Measurements from ENCODE around the gene SIGLEC12. TPM values are rescaled to one million over a fixed set of nuclear protein-coding genes. Genes with fewer than 3 reads are reported as not detected.

The SIGLEC12 gene
- total RNA-seq, 1 donor = under 0.01 TPM

DNA sequence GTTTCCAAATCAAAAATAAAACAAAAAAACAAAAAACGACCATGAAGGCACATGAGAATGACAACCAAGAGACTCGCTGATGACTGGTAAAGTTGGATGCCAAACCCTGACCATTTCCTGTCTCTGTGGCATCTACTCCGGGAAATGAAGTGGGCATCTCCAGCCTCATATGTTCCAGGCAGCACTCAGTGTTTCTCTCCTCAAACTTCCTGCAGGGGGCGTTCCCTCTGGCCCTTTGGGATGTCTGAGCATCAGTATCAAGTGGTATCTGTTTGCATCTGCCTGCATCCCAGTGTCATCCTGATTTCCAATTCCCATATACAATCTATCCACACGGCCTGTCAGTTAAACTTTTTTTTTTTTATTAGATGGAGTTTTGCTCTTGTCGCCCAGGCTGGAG is 9.8 kb upstream of the SIGLEC12 start:
- no peaks in the 10 kb centered on the region for H3K36me3 ChIP-seq (ENCODE audit: insufficient read depth, low read length)
- DNase-seq (ENCODE audit: insufficient read length, low spot score, missing footprints) = peak; percentile 3
- H3K27ac ChIP-seq (ENCODE audit: low read depth, low read length) = no peak overlapping the region
- peaks cover 6% of the 10 kb centered on the region for H3K27me3 ChIP-seq (ENCODE audit: insufficient read depth, low read length)
- TF ChIP-seq, protein P1, sequence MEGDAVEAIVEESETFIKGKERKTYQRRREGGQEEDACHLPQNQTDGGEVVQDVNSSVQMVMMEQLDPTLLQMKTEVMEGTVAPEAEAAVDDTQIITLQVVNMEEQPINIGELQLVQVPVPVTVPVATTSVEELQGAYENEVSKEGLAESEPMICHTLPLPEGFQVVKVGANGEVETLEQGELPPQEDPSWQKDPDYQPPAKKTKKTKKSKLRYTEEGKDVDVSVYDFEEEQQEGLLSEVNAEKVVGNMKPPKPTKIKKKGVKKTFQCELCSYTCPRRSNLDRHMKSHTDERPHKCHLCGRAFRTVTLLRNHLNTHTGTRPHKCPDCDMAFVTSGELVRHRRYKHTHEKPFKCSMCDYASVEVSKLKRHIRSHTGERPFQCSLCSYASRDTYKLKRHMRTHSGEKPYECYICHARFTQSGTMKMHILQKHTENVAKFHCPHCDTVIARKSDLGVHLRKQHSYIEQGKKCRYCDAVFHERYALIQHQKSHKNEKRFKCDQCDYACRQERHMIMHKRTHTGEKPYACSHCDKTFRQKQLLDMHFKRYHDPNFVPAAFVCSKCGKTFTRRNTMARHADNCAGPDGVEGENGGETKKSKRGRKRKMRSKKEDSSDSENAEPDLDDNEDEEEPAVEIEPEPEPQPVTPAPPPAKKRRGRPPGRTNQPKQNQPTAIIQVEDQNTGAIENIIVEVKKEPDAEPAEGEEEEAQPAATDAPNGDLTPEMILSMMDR (IDR thresholded peaks at IDR 0.05; ENCODE audit: extremely low read depth, low read depth, low read length) = peak; percentile 44
- no peaks in the 10 kb centered on the region for H3K4me1 ChIP-seq (ENCODE audit: insufficient read depth, low read length)
- no peaks in the 10 kb centered on the region for H4K20me1 ChIP-seq (ENCODE audit: insufficient read depth, low read length)
- H3K9me3 ChIP-seq (ENCODE audit: low read depth, low read length) = no peaks in the 10 kb centered on the region
- H3K4me2 ChIP-seq (ENCODE audit: insufficient read depth, low read length) = no peak overlapping the region
- no peak overlapping the region for H3K4me3 ChIP-seq (ENCODE audit: insufficient read depth, low read length)
- H3K79me2 ChIP-seq (ENCODE audit: insufficient read depth, low read length) = no peaks in the 10 kb centered on the region
- no peak overlapping the region for H2AFZ ChIP-seq (ENCODE audit: low read length)

DNA sequence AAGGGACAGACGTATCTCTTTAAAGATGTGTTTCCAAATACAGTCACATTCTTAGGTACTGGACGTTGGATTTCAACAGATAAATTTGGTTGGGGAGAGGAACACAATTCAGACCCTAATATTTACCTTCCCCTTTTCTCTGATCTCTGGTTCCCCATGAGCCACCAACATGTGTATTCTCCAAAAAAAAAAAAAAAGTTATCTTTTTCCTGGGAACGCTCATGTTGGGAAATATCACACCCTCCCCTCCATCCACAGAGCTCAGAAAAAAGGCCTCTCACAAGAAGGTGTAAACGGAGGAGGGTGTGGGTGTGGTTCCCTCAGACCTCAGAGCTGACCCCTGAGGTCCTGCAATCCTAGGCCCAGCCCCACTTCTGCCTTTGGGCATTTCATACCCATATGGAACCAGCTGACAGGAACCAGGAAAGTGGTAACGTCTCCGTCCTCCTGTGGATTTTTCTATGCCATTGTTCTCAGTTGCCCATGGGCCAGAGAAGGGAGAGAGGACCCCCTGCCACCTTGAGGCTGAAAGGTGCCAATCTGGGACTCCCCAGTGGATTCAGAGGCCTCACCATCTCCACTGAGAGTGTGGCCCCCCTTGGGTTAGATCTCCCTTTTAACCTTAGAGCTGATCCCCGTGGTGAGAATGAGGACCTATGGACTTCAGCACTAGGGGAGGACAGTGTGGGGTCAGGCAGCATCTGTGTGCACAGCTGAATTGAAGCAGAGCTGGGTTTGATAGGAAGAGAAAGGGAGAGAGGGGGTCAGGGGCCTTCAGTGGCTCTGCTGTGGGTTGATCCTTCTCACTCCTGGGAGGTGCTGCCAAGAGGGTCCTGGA is 8.4 kb upstream of the SIGLEC12 start:
- no peak overlapping the region for H2AFZ ChIP-seq (ENCODE audit: low read length)
- H3K36me3 ChIP-seq (ENCODE audit: insufficient read depth, low read length) = no peaks in the 10 kb centered on the region
- no peaks in the 10 kb centered on the region for H3K79me2 ChIP-seq (ENCODE audit: insufficient read depth, low read length)
- H4K20me1 ChIP-seq (ENCODE audit: insufficient read depth, low read length) = no peaks in the 10 kb centered on the region
- DNase-seq (ENCODE audit: insufficient read length, low spot score, missing footprints) = peak; percentile 10
- H3K27ac ChIP-seq (ENCODE audit: low read depth, low read length) = no peak overlapping the region
- H3K4me1 ChIP-seq (ENCODE audit: insufficient read depth, low read length) = no peaks in the 10 kb centered on the region
- TF ChIP-seq, protein P1 (IDR thresholded peaks at IDR 0.05; ENCODE audit: extremely low read depth, low read depth, low read length) = no peak
- H3K4me2 ChIP-seq (ENCODE audit: insufficient read depth, low read length) = no peak overlapping the region
- H3K9me3 ChIP-seq (ENCODE audit: low read depth, low read length) = no peaks in the 10 kb centered on the region
- peaks cover 6% of the 10 kb centered on the region for H3K27me3 ChIP-seq (ENCODE audit: insufficient read depth, low read length)
- H3K4me3 ChIP-seq (ENCODE audit: insufficient read depth, low read length) = no peak overlapping the region

DNA sequence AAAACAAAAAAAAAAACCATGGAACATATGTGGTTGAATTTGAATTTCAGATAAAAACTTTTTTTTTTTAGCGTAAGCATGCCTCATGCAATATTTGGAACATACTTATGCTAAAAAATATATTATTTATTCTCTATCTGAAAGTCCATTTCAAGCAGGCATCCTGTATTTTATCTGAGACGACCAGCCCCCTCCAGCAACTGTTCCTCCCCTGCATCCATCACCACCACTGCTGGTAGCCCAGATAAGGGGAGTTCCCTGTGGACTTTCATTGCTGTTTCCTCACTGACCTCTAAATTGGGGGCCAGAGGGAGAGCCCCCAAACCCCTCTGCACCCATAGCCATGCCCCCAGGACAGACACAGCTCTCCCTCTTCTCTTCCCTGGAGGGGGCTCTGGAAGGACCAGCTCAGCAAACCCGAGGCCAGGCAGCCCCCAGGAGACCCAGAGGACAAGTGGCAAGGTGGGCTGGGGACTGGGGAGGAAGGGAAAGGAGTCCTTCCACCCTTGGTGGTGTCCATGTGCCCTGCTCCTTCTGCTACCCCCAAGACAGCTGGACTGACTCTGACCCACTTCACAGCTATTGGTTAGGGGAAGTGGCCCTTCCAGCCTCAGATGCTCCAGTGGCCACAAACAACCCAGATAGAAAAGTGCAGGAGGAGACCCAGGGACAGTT is 6.6 kb upstream of the SIGLEC12 start:
- no peak for DNase-seq (ENCODE audit: insufficient read length, low spot score, missing footprints)
- TF ChIP-seq, protein P1 (IDR thresholded peaks at IDR 0.05; ENCODE audit: extremely low read depth, low read depth, low read length) = no peak
- no peaks in the 10 kb centered on the region for H3K79me2 ChIP-seq (ENCODE audit: insufficient read depth, low read length)
- H2AFZ ChIP-seq (ENCODE audit: low read length) = no peak overlapping the region
- H3K4me2 ChIP-seq (ENCODE audit: insufficient read depth, low read length) = no peak overlapping the region
- H3K4me1 ChIP-seq (ENCODE audit: insufficient read depth, low read length) = no peaks in the 10 kb centered on the region
- no peak overlapping the region for H3K27ac ChIP-seq (ENCODE audit: low read depth, low read length)
- H4K20me1 ChIP-seq (ENCODE audit: insufficient read depth, low read length) = no peaks in the 10 kb centered on the region
- no peaks in the 10 kb centered on the region for H3K36me3 ChIP-seq (ENCODE audit: insufficient read depth, low read length)
- H3K4me3 ChIP-seq (ENCODE audit: insufficient read depth, low read length) = no peak overlapping the region
- no peaks in the 10 kb centered on the region for H3K9me3 ChIP-seq (ENCODE audit: low read depth, low read length)
- peaks cover 6% of the 10 kb centered on the region for H3K27me3 ChIP-seq (ENCODE audit: insufficient read depth, low read length)

DNA sequence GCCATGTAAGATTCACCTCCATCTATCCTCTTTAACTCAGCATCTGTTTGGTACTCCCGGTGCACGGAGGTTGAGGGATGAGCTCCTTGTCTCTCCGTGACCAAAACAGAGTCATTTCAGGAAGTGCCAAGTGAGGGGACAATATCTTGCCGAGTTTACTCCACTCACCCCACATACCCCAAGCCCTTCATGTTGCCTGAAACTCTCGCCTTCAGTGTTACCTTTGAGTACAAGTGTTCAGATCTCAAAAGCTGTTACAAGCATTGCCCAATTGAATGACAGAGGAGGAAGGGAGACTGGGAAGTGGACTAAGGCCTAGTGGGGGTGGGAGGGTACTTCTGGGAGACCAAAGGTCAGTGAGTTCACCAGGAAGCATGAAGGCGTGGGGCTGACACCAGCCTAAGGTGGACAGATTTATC is 6.0 kb upstream of the SIGLEC12 start:
- Histone ChIP-seq H2AFZ (ENCODE audit: low read length) (no peak overlapping the region), H3K27ac (ENCODE audit: low read depth, low read length) (no peak overlapping the region), H3K9me3 (ENCODE audit: low read depth, low read length) (no peaks in the 10 kb centered on the region), H3K36me3 (ENCODE audit: insufficient read depth, low read length) (no peaks in the 10 kb centered on the region), H3K4me2 (ENCODE audit: insufficient read depth, low read length) (no peak overlapping the region), H3K27me3 (ENCODE audit: insufficient read depth, low read length) (peaks cover 3% of the 10 kb centered on the region), H3K4me3 (ENCODE audit: insufficient read depth, low read length) (no peak overlapping the region), H4K20me1 (ENCODE audit: insufficient read depth, low read length) (no peaks in the 10 kb centered on the region), H3K79me2 (ENCODE audit: insufficient read depth, low read length) (no peaks in the 10 kb centered on the region), H3K4me1 (ENCODE audit: insufficient read depth, low read length) (no peaks in the 10 kb centered on the region)
- TF ChIP-seq, protein P1 (IDR thresholded peaks at IDR 0.05; ENCODE audit: extremely low read depth, low read depth, low read length) = no peak
- no peak for DNase-seq (ENCODE audit: insufficient read length, low spot score, missing footprints)
